SK-MEL-5 (cell line): ENCODE results near the gene SLC45A1. TPM values are rescaled to one million over a fixed set of nuclear protein-coding genes. Genes with fewer than 3 reads are reported as not detected.
"Not testable (repeated sequence)": the region's sequence is repeated elsewhere in the genome, so short reads cannot be mapped to it uniquely, and the experiment has no call there.

Experiments
- DNase-seq: peaks from one replicate; pipeline ENCODE4 v3.0.0-alpha.2; 2016; ENCODE audit warnings: low read depth, low spot score
- in situ Hi-C: cut with HindIII; loops from 2 replicates; pipeline ENCODE4 v1.10.0; 2016; ENCODE audit warnings: low sequenced_read_pairs, high pct_unique_total_duplicates, low pct_unique_long_range_greater_than_20kb
- polyA plus RNA-seq, 2 experiments: library from polyadenylated mRNA; depleted of rRNA; stranded (reverse); fragments of >200 nt; gene quantifications; 2 replicates each; pipeline ENCODE4 v1.2.3, GENCODE V29; 2015
- total RNA-seq: library from RNA; depleted of rRNA; stranded (reverse); fragments of >200 nt; shearing (Covaris generic); gene quantifications from 2 replicates; pipeline ENCODE4 v1.2.3, GENCODE V29; 2014; rRNA removed

Gene SLC45A1
- not detected in 2 replicates for total RNA-seq
- not detected in 2 replicates for polyA plus RNA-seq (2015; cell fraction: cytosol; rRNA removed)
- not detected in 2 replicates for polyA plus RNA-seq (2015; cell fraction: nucleus; rRNA removed)

DNA sequence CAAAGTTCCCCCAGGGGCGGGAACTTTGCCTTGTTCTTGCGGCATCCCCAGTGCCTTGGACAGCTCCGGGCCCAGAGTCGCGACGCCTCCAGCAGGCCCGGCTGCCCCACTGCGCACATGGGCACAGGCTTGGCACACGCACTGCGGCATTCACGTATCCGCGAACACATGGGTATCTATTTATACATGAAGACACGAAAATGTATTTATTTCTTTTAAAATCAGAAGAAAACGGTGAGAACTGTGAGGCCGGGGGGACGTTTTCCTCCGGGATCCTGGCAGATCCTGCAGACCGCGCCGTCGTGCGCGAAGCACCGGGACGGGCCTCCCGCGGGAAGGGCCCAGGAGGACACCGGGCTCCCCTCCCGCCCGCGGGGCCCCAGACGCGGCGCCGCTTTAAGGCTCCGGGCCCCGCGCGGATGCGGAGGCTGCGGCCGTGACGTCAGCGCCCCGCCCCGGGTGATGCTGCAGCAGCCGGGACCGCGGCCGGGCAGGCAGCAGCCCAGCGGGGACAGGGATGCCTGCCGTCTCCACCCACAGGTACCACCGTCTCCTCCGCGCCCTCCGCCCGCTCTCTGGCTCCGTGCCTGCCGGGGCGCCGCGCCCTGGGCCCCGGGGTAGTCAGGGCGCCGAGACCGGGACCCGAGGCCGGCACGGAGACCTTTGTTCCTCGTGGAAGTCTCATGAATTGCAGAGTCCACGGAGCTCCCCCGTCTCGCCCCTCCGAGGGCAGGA, at the start of gene SLC45A1:
Gene SLC45A1, plus strand, starts transcription at position 468 of the 735 bp plus-strand sequence. CDS start 6,216 bp downstream, outside the sequence.
- in situ Hi-C loops = loop anchor here (25.0 kb wide), 1 partner anchor 306 kb away; no protein-coding TSS in a partner anchor
- no peak for DNase-seq

DNA sequence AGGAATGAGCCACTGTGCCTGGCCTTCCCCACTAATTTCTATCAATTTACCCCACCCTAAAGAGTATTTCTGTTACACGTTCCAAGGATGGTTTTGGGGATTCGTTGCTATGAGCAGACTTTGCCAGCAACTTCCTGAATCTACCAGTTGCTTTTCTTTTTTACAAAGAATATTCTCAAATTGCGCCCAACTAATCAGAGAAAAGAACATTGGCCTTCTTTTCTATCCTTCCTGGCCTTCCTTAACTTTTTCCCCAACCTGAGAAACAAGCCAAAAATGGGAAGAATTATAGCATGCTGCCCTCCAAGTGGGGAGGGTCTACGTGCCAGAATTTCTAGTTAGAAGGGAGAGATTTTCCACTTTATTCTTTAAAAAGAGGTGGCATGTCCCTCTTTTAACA, 44.9 kb upstream of the SLC45A1 start:
- in situ Hi-C loops = no loop called here
- no peak for DNase-seq

DNA sequence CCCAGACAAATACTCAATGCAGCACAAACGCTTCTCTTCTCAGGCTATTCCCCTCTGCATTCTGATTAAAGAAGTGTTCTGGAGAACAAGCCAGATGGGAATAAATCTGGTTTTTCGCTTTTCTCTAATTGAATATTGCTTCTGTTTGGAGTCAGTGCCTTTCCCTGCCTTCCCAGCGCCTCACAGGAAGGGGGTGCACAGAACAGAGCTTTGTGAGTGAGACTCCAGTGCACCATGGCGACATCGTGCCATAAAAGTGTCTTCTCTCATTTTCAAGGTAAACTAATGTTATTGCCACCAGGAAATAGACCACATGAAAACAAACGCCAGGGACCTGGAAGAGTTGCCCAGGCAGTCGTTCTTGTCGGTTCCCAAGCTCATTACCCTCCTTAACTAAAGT, 43.6 kb upstream of the SLC45A1 start:
- DNase-seq = no peak
- in situ Hi-C loops = no loop called here

DNA sequence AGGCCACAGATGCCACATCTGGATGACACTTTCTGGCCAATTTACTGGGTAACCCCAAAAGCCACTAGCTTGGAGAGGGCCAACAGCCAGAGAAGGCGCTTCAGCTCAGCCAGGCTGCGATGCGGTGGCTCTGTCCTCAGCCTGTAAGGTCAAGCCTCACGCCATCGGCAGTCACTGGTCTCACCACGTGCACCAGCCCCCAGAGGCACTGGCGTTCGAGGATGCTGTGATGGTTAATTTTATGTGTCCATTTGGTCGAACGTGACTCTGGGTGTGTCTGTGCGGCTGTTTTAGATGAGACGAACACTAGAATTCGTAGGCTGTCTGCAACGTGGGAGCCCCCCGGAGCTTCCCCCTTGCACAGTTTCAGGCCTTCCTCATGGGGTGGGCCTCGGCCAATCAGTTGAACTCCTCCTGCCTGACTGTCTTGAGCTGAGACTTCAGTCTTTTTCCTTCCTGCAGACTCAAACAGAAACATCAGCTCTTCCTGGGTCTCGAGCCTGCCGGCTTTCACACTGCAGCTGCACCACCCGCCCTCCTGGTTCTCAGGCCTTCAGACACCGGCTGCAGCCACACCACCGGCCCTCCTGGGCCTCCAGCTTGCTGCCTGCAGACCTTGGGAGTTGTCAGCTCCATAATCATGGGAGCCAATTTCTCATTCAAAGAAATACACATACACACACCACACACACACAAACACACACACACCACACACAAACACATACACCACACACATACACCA, 41.6 kb upstream of the SLC45A1 start:
- in situ Hi-C loops = no loop called here
- DNase-seq = peak; percentile 6

DNA sequence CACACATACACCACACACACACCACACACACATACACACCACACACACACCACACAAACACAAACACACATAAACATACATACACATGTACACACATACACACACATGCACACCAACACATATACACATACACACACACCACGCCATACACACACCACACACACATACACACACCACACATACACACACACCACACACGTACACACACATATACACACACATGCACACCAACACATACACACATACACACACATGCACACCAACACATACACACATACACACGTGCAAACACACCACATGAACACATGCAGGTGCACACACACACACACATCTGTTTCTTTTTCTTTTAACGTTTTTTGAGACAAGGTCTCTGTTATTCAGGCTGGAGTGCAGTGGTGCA, 41.0 kb upstream of the SLC45A1 start:
- in situ Hi-C loops = no loop called here
- no peak for DNase-seq

DNA sequence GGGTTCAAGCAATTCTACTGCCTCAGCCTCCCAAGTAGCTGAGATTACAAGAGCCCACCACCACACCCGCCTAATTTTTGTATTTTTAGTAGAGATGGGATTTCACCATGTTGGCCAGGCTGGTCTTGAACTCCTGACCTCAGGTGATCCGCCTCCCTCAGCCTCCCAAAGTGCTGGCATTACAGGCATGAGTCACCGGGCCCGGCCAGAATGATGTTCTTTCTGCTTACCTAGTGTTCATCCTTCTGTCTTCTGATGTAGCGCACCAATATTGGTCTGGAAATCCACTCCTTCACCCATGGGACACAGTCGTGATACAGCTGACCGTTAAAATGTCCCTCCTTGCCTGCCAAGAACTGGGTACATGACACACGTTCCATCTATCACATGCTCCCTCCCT, 39.2 kb upstream of the SLC45A1 start:
- in situ Hi-C loops, DNase-seq: not testable (repeated sequence)

DNA sequence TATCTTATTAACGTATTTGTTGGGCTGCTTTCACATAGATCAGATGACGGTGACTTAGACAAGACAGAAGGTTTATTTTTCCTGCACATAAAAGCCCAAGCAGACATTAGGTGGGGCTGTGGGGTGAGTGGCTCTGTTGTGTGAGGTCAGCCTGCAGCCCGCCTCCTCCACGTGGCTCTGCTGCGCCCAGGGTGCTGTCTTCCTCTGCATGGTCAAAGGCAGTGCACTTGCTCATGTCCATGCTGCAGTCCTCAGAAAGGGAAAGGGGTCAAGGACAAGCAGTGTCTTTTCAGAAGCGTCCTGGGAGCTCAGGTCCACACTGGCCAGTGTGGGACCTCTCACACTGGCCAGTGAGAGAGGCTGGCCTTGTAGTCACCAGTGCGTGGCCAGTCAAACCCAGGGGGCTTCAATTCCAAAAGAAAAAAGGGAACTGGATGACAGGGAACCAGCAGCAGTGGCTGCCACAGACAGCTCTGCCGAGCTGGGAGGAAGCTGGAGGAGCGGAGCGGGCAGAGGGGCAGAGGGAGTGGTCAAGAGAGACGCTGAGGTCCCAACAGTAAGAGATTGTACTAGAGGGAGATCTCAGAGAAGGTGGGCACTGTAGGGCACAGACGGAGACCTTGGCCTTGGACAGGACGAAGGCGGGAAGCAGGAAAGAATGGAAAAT, 35.9 kb upstream of the SLC45A1 start:
- peak; percentile 51 for DNase-seq
- in situ Hi-C loops = no loop called here

DNA sequence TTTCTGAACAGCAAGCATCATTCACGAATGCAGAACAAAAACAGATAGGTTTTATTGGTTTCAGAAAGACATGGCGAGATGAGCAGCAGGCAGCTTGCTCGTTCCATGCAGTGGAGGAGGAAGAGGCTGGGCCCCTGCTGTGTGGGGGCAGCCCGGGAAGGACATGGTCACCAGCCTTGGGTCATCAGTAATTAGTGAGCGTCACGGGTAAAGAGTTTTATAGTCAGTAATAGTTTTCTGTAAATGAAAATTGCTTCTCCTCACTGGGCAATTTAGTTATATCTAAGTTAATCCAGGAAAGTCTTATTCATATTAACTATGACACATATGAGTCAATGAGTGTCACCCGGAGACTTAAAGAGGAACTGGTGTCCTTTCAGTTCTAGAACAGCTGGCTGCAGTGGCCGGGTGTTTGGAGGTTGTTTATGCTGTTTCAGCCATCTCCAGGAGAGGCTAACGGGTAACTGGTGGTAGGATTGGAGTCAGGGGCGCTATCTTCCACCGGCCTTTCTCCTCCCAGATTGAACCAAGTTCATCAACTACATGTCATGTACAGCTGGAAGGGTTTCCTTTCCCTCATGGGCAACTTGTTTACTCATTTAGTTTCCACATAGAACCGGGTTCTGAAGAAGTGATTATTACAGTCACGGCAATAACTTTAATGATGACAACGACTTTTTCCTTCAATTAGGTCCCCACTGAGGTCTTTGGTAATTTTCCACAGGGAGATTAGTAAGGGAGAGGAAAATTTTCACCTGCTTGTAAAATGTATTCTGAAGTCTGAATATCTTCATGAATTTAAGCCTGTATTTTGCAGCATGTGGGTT, 34.6 kb upstream of the SLC45A1 start:
- in situ Hi-C loops = no loop called here
- DNase-seq = no peak

DNA sequence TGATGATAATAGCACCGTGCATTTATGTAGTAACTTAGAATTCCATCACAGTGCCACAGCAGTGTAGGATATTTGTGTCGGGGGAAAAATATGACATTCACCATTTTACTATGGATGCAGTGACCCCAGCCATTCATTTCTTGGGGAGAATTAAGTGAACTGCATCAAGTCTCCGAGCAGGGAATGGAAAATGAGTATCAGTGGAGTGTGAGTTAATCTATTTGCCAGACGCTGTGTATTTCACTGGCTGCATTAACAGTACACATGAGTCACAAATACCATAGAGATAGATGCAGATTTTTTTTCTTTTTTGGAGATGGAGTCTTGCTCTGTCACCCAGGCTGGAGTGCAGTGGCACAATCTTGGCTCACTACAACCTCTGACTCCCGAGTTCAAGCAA, 33.8 kb upstream of the SLC45A1 start:
- DNase-seq = no peak
- in situ Hi-C loops = no loop called here

DNA sequence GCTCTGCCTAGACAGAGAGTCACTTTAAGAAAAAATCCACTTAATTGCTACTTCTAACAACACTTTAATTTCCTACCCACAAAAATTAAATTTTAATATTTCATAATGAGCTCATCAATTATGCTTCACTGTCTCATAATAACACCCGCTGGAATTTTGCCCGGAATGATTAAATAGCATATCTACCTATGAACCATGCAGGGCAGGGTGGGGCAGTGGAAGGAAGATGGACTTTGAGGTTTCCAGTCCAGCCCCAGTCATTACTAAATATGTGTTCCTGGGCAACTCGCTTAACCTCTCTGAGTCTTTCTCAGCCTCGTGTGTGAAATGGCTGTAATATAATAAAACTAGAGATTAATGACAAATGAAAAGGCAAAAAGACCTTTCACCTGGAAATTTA, 32.8 kb upstream of the SLC45A1 start:
- no peak for DNase-seq
- in situ Hi-C loops = no loop called here

DNA sequence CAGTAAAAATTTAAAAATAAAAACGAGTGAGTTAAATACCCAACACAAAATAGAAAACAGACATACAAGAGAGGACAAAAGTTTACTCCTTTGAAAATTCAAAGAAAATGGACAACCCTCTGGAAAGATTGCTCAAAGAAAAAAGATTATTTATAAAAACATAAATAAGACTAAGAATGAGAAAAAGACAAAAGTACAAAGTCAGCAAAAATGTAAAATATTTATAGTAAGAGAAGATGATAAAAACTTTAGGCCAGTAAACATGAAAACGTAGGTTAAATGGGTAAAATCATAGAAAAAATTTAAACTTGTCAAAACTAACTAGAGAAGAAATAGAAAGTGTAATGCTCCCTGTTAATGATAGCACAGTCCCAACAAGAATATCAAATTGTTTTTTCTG, 31.9 kb upstream of the SLC45A1 start:
- in situ Hi-C loops = no loop called here
- DNase-seq = no peak

DNA sequence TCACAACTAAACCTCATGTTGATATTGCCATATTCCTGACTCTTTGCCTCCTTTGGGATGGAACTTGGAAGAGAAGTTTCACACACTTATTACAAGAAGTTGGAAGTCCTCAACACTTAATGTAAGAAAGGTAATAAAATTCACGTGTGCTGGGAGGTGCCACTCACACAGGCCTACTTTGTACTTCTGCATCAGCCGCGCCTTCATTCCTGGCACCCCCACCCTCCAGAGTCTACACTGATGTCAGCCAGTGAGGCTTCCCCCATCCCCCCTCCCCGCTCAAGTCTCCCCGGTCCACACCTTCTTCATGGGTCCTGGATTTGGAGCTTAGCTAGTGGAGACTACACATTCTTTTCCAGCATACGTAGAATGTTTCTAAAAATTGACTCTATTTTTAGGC, 24.8 kb upstream of the SLC45A1 start:
- no peak for DNase-seq
- in situ Hi-C loops = no loop called here

DNA sequence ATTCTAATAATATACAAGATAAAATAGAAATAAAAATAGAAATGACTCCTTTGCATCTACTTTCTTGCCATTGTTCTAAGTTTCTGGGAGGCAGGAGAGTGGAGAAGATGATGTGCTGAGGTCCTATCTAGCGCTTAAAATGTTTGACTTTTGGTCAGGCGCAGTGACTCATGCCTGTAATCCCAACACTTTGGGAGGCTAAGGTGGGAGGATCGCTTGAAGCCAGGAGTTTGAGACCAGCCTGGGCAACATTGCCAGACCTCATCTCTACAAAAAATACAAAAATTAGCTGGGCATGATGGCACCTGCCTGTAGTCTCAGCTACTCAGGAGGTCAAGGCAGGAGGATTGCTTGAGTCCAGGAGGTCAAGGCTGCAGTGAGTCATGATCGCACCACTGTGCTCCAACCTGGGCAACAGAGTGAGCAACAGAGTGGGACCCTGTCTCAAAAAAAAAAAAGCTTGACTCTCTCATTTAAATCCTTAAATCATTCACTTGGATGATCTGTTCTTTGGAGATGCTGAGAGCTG, 24.2 kb upstream of the SLC45A1 start:
- DNase-seq = no peak
- in situ Hi-C loops = no loop called here

DNA sequence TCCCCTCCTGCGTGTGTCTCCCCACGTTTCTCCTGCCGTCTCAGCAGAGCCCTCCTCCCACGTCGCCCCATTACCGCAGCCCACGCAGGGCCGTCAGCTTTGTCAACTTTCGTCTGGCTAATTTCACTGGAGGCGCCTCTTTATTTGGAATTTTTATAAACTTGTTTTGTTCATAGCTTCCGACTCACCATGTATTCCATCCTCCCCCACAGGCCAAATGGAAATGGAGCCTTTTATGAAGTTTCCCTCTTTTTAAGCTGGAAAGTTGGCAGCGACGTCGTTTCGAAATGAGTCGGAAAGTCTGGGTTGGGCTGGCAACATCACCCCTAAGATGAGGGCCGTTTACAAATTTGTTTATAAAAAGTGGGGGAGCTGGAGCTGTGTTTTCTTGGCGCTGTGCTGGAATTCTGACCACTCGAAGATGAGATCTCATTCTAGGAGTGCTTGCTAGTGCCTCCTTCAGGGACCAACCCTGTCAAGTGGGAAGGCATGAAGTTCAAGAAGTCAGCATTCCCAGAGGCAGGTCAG, 23.7 kb upstream of the SLC45A1 start:
- DNase-seq = no peak
- in situ Hi-C loops = no loop called here

DNA sequence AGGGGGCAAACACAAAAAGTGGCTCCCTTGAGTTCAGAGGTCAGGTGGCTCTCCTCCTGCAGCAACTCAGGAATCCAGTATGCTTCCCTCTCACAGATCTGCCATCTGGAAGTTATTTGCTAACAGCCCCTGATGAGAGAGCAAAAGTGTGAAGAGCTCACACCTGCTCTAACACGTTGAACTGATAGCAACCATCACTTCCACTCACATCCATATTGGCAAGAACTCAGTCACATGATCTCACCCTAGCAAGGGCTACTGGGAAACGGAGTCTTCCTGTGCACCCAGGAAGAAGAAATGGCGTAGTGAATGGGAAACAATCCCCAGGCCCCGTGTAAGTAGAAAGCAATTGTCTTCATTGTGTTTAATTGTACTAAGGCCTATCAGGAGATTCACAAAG, 20.7 kb upstream of the SLC45A1 start:
- DNase-seq = no peak
- in situ Hi-C loops = no loop called here

DNA sequence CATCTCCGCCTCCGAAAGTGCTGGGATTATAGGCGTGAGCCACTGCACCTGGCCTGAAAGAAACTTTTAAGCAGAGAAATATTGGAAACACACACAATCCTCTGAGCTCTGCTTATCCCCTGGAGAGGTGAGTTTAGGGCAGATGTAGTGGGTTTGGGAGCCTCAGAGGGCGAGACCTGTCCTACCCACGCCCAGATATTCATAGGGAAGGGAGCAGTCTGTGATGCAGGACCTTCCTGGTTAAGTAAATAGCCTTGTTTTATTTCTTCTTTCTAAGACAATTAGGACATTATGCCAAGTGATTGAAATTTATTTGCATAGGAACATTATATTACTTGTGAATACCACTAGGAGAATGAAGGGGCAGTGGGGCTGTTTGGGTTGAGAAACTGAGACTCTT, 18.0 kb upstream of the SLC45A1 start:
- in situ Hi-C loops = loop anchor here (25.0 kb wide), 1 partner anchor 288 kb away; no protein-coding TSS in a partner anchor

More for the DNA sequence above, 18.0 kb upstream of the SLC45A1 start:
- no peak for DNase-seq
